ENCODE results near the gene PAK5.

- no peak for TF ChIP-seq POLR2AphosphoS5 (IDR thresholded peaks at IDR 0.05; ENCODE audit: low read depth, low read length)
- no peak for TF ChIP-seq SIN3A (IDR thresholded peaks at IDR 0.05; ENCODE audit: borderline replicate concordance, insufficient read depth, low read length)
- TF ChIP-seq TAF1 (IDR thresholded peaks at IDR 0.05; ENCODE audit: borderline replicate concordance, insufficient read depth, low read length): no peak
Observed at GRCh38 chr20:9800421-9800820, 38.5 kb downstream of the PAK5 start.

All from PFSK-1 (cell line).